ENCODE measurements around the gene HEPH.
"Not testable (repeated sequence)": the region's sequence is repeated elsewhere in the genome, so short reads cannot be mapped to it uniquely, and the experiment has no call there.

HEPH gene

DNA sequence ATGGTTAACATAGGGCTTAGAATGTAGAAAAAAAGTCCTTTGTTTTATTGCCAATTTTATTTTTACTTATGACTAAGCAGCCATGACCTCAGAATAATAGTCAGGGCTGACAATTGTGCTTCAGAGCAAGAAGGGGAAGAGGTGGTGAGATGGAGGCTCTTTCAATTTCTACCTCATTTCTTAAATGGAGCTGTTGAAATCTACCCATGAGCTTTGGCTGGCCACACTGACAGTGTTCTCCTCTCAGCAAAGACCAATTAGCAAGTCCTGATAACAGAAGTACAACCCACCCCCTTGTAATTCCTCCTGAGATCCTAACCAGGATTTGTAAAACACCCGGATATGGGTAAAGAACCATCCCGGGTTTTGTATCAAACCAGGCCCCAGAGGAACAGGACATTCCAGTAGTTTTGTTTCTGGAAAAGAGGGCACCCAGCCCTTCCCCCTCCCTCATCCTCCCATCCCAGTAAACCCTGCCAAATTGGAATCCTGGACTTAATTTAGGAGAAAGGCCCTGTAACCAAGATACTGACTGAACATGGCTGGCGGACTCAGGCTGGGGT is at the start of gene HEPH:
HEPH (plus strand) TSS at position 399 of the 563 bp plus-strand sequence. CDS start 6,324 bp downstream, outside the sequence.
- no peak for DNase-seq

DNA sequence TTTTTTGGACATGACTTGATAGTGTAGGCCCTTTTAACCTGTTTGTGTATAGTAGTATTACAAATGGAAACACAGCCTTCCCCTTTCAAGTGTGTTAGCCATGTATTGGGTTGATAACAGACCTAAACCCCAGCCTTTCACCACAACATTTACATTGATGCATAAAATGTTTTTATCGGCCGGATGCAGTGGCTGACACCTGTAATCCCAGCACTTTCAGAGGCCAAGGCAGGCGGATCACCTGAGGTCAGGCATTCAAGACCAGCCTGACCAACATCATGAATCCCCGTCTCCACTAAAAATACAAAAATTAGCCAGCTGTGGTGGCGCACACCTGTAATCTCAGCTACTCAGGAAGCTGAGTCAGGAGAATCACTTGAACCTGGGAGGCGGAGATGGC is 45.3 kb upstream of the HEPH start:
- DNase-seq, result not testable (repeated sequence)

DNA sequence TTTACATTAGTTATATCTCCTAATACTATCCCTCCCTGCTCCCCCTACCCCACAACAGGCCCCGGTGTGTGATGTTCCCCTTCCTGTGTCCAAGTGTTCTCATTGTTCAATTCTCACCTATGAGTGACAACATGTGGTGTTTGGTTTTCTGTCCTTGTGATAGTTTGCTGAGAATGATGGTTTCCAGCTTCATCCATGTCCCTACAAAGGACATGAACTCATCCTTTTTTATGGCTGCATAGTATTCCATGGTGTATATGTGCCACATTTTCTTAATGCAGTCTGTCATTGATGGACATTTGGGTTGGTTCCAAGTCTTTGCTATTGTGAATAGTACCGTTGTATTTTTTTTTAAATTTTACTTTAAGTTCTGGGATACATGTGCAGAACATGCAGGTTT is 42.7 kb upstream of the HEPH start:
- DNase-seq, result not testable (repeated sequence)

DNA sequence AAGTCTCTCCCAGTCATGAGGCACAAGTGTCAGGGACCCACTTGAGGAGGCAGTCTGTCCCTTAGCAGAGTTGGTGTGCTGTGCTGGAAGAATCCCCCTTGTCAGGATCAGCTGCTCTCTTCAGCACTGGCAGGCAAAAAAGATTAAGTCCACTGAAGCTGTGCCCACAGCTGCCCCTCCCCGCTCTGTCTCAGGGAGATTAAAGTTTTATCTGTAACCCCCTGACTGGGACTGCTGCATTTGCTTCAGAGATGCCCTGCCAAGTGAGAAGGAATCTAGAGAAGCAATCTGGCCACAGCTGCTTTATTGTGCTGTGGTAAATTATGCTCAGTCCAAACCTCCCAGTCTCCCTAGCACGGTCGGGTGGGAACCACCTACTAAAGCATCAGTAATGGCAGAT is 37.4 kb upstream of the HEPH start:
- no peak for DNase-seq

DNA sequence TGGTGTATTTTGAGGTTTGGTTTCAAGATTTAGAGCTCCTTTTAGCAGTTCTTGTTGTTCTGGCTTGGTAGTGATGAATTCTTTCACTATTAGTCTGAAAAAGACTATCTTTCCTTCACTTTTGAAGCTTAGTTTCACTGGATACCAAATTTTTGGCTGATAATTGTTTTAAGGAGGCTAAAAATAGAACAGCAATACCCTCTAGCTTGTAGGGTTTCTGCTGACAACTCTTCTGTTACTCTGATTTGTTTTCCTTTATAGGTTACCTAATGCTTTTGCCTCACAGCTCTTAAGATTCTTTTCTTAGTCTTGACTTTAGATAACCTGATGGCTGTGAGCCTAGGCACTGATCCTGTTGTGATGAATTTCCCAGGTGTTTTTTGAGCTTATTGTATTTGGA is 33.6 kb upstream of the HEPH start:
- DNase-seq, result no peak

- not testable (repeated sequence) for DNase-seq
Measured at GRCh38 chrX:66135284-66135683, 28.8 kb upstream of the HEPH start.

- no peak for DNase-seq
Measured at GRCh38 chrX:66142351-66142750, 21.7 kb upstream of the HEPH start.

DNA sequence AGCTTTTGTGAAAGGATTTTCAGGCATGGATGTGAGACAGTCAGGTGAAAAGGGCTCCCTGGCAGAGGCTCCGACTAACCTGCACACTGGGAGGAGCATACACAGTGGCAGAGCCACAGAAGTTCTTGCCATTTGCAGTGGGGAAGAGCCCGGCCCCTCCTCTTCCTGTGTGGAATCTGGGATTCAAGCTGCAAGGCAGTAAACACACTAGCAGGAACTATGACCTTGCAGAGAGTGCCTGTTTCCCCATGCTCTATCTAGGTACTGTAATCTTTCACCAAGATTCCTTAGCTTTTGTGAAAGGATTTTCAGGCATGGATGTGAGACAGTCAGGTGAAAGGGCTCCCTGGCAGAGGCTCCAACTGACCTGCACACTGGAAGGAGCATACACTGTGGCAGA is 19.8 kb upstream of the HEPH start:
- DNase-seq, result no peak

DNA sequence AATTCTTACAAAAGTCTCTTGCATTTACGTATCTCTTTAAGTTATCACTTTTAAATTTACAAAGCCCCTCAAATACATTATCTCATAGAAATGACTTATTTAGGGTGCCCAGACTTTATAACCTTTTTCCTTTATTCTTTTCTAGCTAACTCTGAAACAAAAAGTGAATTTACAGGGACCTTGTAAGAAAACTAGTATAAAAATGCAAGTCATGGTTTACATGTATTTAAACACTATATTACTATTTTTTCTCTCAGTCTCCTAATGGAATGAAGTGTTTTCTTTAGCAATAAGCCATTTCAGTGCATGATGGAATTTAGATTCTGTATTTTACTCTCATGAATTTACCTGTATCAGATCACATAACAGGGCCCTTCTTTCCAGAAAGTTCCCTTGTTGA is 14.5 kb upstream of the HEPH start:
- no peak for DNase-seq

GRCh38 chrX:66150163-66150562 is 13.9 kb upstream of the HEPH start:
- no peak for DNase-seq

GRCh38 chrX:66162331-66162822 is 1.7 kb upstream of the HEPH start:
- DNase-seq, result no peak

DNA sequence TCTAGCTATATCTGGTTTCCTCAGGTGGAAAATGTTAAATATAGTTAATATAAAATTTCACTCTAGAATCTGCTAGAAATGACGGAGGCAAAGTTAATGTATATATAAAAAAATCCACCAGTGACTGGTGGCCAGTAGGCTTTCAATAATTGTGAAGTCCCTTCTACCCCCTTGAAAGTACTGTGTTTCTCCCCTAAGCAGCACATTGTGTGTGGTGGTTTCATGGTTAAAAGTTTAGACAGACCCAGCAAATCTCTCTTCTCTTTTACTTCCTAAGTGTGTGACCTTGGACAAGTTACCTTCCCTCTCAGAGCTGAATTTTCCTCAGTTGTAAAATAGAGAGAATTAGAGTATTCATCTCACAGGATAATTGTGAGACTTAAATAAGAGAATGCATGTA is 600 bp upstream of the HEPH start:
- DNase-seq, result no peak

DNA sequence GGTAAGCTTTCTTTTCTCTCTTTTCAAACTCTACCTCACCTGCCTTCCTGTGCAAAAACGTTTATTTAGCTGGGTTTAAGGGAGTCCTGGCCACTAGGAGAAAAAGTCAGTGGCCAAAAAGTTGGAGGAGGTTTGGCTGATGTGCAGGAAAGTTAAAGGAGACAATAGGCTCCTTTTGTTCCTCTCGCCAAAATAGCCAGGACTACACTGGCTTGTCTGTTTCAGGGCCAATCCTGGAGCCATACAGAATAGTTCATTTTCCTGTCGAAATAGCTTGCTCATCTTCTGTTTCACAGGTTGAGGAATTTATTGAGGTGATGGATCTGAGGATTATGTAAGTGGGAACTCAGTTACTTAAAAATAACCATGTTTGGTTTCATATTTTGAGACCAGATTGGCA is 423 bp downstream of the HEPH start:
- DNase-seq, result no peak

DNA sequence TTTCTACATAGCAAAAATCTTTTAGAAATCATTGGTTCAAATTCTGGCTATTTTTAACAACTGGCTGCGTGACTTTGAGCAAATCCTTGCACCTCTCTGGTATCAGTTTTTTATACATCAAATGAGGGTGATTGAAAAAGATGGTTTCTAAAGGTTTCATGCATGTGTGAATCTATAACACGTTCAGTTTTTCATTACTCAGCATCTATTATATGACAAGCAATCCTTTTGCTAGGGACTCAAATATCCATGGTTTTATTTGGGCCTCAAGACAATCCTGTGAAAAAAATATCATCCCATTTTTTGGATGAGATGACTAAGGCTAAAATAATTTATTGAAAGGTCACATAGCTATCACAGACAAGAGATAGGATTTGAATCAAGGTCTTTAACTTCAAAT is 884 bp downstream of the HEPH start:
- DNase-seq, result no peak

DNA sequence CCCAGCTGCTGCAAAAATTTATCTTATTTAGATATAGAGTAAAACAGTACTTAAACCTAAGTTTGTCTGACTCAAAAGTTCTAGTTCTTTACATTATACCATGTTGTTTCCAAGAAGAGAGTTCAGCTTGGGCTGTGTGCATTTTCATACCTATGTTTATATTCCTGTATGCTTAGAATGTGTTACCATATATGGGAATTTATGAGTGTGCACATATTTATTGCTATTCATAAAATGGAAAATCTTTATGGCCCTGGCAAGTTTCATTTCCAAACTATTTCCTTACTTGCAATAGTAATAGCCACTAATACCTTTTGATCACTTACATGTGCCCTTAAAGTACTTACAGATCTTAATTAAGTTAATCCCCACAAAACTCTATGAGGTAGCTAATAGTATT is 2.6 kb downstream of the HEPH start:
- no peak for DNase-seq

- no peak for DNase-seq
Measured at GRCh38 chrX:66167431-66167830, 3.4 kb downstream of the HEPH start.

DNA sequence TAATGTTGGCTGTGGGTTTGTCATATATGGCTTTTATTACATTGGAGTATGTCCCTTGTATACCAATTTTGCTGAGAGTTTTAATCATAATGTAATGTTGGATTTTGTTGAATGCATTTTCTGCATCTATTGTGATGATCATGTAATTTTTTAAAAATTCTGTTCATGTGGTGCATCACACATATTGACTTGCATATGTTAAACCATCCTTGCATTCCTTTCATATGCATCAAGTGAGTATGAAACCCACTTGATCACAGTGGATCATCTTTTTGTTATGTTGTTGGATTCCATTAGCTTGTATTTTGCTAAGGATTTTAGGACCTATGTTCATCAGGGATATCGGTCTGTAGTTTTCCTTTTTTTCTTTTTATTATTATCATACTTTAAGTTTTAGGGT is 12.1 kb downstream of the HEPH start:
- no peak for DNase-seq

DNA sequence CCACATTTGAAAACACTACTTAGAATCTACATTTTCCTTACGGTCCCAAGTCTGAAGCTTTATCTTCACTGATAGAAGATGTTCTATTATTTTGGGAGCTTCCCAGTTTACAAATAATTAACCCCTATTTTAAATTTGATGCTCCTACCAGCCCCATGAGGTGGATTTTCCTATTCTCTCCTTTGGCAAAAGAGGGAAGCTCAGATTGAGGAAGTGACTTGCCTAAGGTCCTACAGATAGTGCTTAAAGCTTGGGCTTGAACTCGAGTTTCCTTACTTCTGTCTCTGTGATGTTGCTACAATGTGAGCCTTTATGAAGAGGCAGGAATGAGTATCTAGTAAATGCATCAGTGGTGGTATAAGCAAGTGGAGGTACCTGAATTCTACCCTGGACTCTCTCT is 27.5 kb downstream of the HEPH start:
- DNase-seq, result no peak

DNA sequence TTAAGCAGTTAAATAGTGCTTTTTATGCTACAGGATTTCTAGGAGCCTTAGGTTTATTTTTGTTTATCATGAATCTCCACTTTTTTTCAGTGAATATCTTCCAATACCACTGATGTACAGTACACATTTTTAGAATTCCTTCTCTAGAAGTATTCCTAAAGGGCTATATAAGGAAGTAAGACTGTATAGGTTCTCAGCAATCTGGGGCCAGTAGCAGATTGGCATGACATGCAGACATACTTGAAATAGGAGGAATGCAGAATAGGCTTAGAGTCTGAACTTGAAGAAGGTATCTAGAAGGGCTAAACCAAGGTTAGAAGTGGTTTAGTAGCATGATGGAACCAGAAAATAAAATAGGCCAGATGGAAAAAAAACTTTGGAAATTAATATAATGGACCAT is 29.8 kb downstream of the HEPH start:
- no peak for DNase-seq

GRCh38 chrX:66200050-66200664 is 36.1 kb downstream of the HEPH start:
- DNase-seq, result no peak

DNA sequence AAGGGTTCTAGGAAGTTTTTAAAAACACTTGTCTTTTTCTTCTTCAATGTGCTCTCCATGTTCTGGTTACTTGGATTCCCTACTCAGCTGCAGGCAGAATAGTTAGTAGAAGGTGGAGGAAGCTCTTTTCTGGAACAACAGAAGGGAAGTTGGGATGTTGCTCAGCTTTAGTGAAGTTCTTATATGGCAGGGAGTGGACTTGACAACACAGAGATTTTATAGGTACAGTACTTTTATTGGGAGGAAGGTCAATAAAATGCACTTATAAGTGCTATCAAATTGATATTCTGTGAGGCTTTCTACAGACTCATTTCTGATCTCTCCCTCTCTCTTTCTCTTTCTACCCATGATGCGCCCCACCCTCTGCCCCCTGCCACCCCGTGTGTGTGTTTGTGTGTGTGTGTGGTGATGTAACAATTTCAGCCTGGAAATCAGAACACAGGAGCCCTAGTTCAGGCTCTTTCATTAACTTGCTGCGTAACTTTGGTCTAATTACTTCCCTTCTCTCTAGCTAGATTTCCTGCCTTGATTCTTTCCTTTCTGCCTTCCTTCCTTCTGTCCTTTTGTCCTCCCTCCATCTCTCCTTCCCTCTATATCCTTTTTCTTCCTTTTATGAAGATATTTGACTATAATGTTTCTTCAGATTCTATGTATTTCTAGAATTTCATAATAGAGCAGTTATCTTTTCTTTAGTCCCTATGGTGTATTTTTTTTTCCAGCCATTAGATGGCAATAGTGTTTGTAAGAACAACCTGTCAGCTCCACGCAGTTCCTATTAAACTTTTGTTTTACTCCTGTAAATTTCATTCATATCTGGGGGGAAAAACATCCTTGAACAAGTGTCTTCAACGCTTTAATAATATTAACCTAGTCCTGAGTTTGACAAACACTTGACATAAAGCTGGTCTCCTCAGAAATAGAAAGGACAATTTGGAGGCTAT is 37.1 kb downstream of the HEPH start:
- no peak for DNase-seq

GRCh38 chrX:66203114-66203513 is 39.1 kb downstream of the HEPH start:
- DNase-seq, result no peak

DNA sequence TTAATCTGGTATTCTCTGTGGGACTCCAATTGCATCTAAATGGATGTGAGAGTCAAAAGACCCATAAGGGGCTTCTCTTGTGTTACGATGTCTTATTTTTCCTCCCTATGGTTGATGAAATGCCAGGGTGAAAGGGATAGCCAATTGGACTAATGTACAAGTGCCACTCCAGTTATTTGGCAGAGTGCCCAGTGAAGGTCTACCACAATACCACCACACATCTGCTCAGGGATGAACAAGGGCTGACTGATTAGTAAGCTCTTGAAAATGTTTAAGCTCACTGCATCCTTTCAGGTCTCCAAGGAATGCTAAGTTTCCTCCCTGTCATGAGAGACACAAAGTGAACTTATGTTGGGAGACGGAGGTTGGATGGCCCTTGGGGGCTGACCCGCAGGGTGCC is 57.8 kb downstream of the HEPH start:
- DNase-seq, result no peak

GRCh38 chrX:66232296-66232695 is 68.2 kb downstream of the HEPH start:
- no peak for DNase-seq
